ENCODE results near the gene SIRPD. TPM values are rescaled to one million over a fixed set of nuclear protein-coding genes. Genes with fewer than 3 reads are reported as not detected.

The SIRPD gene
- total RNA-seq, 1 experiment from 2014 or later = not detected

DNA sequence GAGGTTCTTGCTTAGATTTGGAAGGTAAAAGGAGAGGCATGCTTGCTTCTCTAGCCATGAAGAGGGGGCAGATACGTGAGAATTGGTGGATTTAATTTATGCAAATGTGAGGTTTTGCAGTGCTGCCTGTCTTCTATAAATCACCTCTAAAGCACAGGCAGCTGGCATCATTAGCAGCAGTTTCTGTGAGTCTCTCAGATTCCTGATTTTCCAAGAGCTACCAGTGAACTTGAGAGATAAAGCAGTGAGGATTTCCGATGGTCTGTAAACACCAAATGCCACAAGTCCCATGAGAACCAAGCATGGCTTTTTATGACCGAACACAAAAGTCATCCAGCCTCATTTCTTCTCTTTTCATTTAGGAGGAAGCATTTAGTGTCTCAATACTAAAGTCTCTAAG is 63.1 kb downstream of the SIRPD start:
- no peaks in the 10 kb centered on the region for H3K4me1 ChIP-seq
- Mint-ChIP-seq H3K4me1 (ENCODE audit: low read depth, unreplicated experiment) (no peaks in the 10 kb centered on the region), H3K36me3 (ENCODE audit: insufficient read depth, unreplicated experiment) (no peaks in the 10 kb centered on the region), H3K27ac (ENCODE audit: unreplicated experiment) (no peak overlapping the region), H3K9me3 (ENCODE audit: unreplicated experiment) (peaks cover 10% of the 10 kb centered on the region), H3K27me3 (ENCODE audit: insufficient read depth, unreplicated experiment) (peaks cover 17% of the 10 kb centered on the region), H3K4me3 (ENCODE audit: unreplicated experiment) (no peak overlapping the region)
- intact Hi-C loops (cut with micrococcal nuclease; ENCODE audit: unreplicated experiment) = no loop called here
- CTCF ChIA-PET = interaction anchor here (1.0 kb wide), 1 partner anchor 10 kb away, joined by 6 read pairs; no protein-coding TSS in a partner anchor
- BruUV-seq (replicated peaks) = no TSS peak
- H3K4me3 ChIP-seq (ENCODE audit: low read depth, low read length) = no peak overlapping the region
- H3K36me3 ChIP-seq (ENCODE audit: control insufficient read depth, insufficient read depth, low read length) = no peaks in the 10 kb centered on the region
- TF ChIP-seq, protein P1, sequence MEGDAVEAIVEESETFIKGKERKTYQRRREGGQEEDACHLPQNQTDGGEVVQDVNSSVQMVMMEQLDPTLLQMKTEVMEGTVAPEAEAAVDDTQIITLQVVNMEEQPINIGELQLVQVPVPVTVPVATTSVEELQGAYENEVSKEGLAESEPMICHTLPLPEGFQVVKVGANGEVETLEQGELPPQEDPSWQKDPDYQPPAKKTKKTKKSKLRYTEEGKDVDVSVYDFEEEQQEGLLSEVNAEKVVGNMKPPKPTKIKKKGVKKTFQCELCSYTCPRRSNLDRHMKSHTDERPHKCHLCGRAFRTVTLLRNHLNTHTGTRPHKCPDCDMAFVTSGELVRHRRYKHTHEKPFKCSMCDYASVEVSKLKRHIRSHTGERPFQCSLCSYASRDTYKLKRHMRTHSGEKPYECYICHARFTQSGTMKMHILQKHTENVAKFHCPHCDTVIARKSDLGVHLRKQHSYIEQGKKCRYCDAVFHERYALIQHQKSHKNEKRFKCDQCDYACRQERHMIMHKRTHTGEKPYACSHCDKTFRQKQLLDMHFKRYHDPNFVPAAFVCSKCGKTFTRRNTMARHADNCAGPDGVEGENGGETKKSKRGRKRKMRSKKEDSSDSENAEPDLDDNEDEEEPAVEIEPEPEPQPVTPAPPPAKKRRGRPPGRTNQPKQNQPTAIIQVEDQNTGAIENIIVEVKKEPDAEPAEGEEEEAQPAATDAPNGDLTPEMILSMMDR (IDR thresholded peaks at IDR 0.05; ENCODE audit: insufficient read depth in 1 of 2, low read depth in 1 of 2, low read length in 1 of 2, severe bottlenecking in 1 of 2, unreplicated experiment in 1 of 2) = no peak
- H3K27me3 ChIP-seq (replicated peaks; ENCODE audit: control insufficient read depth, insufficient read depth, low read length) = no peaks in the 10 kb centered on the region
- POLR2A ChIA-PET = no interaction called here
- no peak for DNase-seq
- no peaks in the 10 kb centered on the region; the same call in 1 of the 2 replicates for H3K9me3 ChIP-seq

DNA sequence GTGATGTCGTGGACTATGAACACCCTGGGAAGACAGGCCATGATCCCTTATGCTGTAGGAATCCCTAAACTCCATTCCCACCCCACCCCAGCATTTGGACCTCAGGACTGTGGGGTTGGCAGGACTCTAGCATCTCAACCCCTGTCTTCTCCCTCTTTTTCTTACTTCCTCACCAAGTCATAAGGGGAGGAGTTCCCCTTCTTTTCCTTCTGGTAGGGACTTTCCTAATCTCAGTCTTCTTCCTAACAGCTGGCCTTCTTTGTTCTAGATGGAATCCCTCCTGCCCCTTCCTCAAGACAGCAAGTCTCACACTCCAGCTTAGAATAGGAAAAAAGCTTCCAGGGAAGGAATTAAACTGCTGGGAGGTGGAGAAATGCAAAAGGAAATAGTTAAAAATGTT is 64.0 kb downstream of the SIRPD start:
- Mint-ChIP-seq H3K9me3 (ENCODE audit: unreplicated experiment) (peaks cover 10% of the 10 kb centered on the region), H3K36me3 (ENCODE audit: insufficient read depth, unreplicated experiment) (no peaks in the 10 kb centered on the region), H3K27ac (ENCODE audit: unreplicated experiment) (no peak overlapping the region), H3K4me1 (ENCODE audit: low read depth, unreplicated experiment) (no peaks in the 10 kb centered on the region), H3K4me3 (ENCODE audit: unreplicated experiment) (no peak overlapping the region), H3K27me3 (ENCODE audit: insufficient read depth, unreplicated experiment) (peaks cover 22% of the 10 kb centered on the region)
- intact Hi-C loops (cut with micrococcal nuclease; ENCODE audit: unreplicated experiment) = no loop called here
- no peaks in the 10 kb centered on the region; the same call in 1 of the 2 replicates for H3K9me3 ChIP-seq
- no peak overlapping the region for H3K4me3 ChIP-seq (ENCODE audit: low read depth, low read length)
- H3K27me3 ChIP-seq (replicated peaks; ENCODE audit: control insufficient read depth, insufficient read depth, low read length) = no peaks in the 10 kb centered on the region; the same call in 1 of the 2 replicates
- TF ChIP-seq, protein P1 (IDR thresholded peaks at IDR 0.05; ENCODE audit: insufficient read depth in 1 of 2, low read depth in 1 of 2, low read length in 1 of 2, severe bottlenecking in 1 of 2, unreplicated experiment in 1 of 2) = no peak
- no peaks in the 10 kb centered on the region for H3K36me3 ChIP-seq (ENCODE audit: control insufficient read depth, insufficient read depth, low read length)
- DNase-seq = no peak
- CTCF ChIA-PET = no interaction called here
- H3K4me1 ChIP-seq = no peaks in the 10 kb centered on the region
- no TSS peak for BruUV-seq (replicated peaks)
- POLR2A ChIA-PET = no interaction called here

DNA sequence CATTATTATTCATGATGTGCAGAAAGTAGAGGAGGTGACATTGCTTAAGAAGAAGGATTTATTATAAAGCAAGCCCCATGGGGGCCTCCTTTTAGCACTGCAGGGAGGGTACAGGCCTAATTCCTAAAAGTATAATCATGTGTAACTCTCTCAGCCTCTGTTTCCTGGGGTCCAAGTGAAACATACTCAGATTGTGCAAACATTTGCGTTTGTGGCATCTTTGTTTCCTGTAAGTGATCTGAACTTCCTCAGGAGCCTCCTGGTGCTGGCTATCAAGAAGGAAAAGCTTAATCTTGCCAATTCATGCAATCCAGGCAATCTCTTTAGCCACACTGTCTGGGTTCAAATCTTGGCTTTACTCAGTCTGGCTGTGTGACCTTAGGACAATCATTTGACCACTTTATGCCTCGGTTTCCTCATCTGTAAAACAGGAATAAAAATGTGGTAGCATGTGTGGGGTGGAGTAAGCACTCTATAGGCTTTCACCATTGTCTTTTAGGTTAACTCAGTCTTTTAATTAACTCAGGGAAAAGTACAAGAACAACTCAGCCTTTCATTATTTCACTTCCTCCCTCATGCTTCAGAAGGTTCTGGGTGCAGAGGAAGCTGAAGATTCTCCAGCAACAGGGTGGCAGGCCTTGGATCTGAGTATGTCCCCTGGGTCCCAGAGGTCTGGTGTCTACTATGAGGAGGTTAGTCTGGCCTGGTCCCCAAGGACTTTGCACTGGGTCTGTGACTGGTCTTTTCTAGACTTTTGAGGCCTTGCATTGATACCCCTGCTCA is 65.5 kb downstream of the SIRPD start:
- ChIA-PET CTCF (no interaction called here), POLR2A (no interaction called here)
- Histone ChIP-seq H3K4me1 (no peaks in the 10 kb centered on the region), H3K36me3 (ENCODE audit: control insufficient read depth, insufficient read depth, low read length) (no peaks in the 10 kb centered on the region), H3K27me3 (replicated peaks; ENCODE audit: control insufficient read depth, insufficient read depth, low read length) (no peaks in the 10 kb centered on the region; the same call in 1 of the 2 replicates), H3K4me3 (ENCODE audit: low read depth, low read length) (no peak overlapping the region), H3K9me3 (no peaks in the 10 kb centered on the region; the same call in 1 of the 2 replicates)
- H3K36me3 Mint-ChIP-seq (ENCODE audit: insufficient read depth, unreplicated experiment) = no peaks in the 10 kb centered on the region
- TF ChIP-seq, protein P1 (IDR thresholded peaks at IDR 0.05; ENCODE audit: insufficient read depth in 1 of 2, low read depth in 1 of 2, low read length in 1 of 2, severe bottlenecking in 1 of 2, unreplicated experiment in 1 of 2) = no peak
- intact Hi-C loops (cut with micrococcal nuclease; ENCODE audit: unreplicated experiment) = no loop called here
- H3K4me3 Mint-ChIP-seq (ENCODE audit: unreplicated experiment) = no peak overlapping the region
- no peak overlapping the region for H3K27ac Mint-ChIP-seq (ENCODE audit: unreplicated experiment)
- H3K9me3 Mint-ChIP-seq (ENCODE audit: unreplicated experiment) = peaks cover 9% of the 10 kb centered on the region
- H3K27me3 Mint-ChIP-seq (ENCODE audit: insufficient read depth, unreplicated experiment) = peaks cover 27% of the 10 kb centered on the region
- BruUV-seq (replicated peaks) = no TSS peak
- no peak for DNase-seq
- no peaks in the 10 kb centered on the region for H3K4me1 Mint-ChIP-seq (ENCODE audit: low read depth, unreplicated experiment)

All from Caco-2 (cell line).